Astrocyte of the cerebellum (primary cell): ENCODE data around the gene ZKSCAN8.

Experiments used
- DNase-seq: peaks from one replicate; pipeline ENCODE4 v3.0.0-alpha.2; 2011; ENCODE audit warnings: low read depth
- H3K4me3 ChIP-seq: 2 replicates; pipeline ENCODE4 v1.5.1; 2011; ENCODE audit warnings: mild to moderate bottlenecking, low read depth, low read length, moderate library complexity
- CTCF ChIP-seq: IDR thresholded peaks from 2 replicates; pipeline ENCODE4 v1.5.1; 2012; ENCODE audit warnings: low read length, low read depth, moderate library complexity, mild to moderate bottlenecking; ENCODE audit errors: missing control alignments
- in situ Hi-C: cut with HindIII; loops from 2 replicates; pipeline ENCODE4 v1.10.0; 2017; ENCODE audit warnings: low sequenced_read_pairs

Gene ZKSCAN8

DNA sequence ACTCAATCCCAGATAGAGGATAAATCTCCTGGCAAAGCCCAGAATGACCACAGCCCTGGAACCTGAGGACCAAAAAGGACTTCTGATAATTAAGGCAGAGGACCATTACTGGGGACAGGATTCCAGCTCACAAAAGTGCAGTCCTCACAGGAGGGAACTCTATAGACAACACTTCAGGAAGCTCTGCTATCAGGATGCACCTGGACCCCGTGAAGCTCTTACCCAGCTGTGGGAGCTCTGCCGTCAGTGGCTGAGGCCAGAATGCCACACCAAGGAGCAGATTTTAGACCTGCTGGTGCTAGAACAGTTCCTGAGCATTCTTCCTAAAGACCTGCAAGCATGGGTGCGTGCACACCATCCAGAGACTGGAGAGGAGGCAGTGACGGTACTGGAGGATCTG is 16.3 kb upstream of the ZKSCAN8 start:
- in situ Hi-C loops, result no loop called here
- no peak for DNase-seq
- H3K4me3 ChIP-seq, result no peak overlapping the region
- no peak for TF ChIP-seq CTCF

GRCh38 chr6:28134015-28134414 is 7.7 kb upstream of the ZKSCAN8 start:
- in situ Hi-C loops, result no loop called here
- DNase-seq, result no peak
- no peak overlapping the region for H3K4me3 ChIP-seq
- TF ChIP-seq CTCF, result peak; percentile 57

GRCh38 chr6:28134716-28135115 is 7.0 kb upstream of the ZKSCAN8 start:
- no peak for DNase-seq
- in situ Hi-C loops, result no loop called here
- H3K4me3 ChIP-seq, result no peak overlapping the region
- TF ChIP-seq CTCF, result no peak

GRCh38 chr6:28135393-28135792 is 6.3 kb upstream of the ZKSCAN8 start:
- no peak overlapping the region for H3K4me3 ChIP-seq
- TF ChIP-seq CTCF, result no peak
- in situ Hi-C loops, result no loop called here
- no peak for DNase-seq

DNA sequence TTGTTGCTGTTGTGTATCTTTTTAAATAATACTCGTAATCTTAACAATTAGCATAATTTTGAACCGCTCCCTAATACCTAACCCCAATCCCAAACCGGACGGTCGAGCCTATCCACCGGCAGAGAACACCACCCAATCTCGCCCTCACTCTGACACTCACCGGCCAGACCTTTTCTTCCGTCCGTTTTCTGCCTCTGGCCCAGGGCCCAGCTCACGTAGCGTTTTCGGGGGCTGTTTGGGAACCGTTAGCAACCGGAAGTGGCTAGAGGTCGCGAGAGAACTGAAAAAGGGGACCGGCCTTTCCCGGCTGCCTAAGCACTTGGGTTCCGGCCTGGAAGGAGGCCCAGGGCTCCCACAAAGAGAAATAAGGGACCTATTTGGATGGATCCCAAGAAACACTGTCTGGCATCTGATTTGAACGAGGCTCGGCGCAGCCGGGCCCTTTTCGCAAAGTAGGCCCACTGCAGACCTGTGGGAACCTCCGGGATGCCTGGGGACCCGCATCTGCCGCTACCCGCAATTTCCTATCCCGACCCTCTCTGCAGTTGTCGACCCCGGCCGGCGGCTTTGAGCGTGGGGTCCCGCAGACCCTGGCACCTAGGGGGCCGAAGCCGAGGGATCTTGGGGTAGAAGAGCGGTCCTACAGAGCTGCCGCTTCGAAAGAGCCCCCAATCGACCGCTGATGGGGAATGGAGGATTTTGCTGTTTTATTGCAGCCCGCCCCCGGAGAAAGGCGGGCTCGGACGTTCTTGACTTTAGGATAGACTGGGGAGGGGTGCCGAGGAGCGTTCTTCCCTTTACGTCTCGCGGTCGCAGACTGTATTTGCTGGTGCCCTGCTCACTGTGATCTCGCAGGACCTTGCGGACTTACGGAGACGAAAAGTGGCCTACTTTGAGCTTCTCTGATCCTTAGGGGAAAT is 4.8 kb upstream of the ZKSCAN8 start:
- peak overlapping the region; percentile 80 for H3K4me3 ChIP-seq
- in situ Hi-C loops, result no loop called here
- DNase-seq, result peak; percentile 92
- no peak for TF ChIP-seq CTCF

GRCh38 chr6:28137505-28137981 is 4.1 kb upstream of the ZKSCAN8 start:
- peak overlapping the region; percentile 80 for H3K4me3 ChIP-seq
- no peak for DNase-seq
- in situ Hi-C loops, result no loop called here
- TF ChIP-seq CTCF, result no peak
